Dendritic cell treated with granulocyte-macrophage colony-stimulating factor and Interleukin-4, amounts not matched to agents 40 ng/mL and 50 ng/mL, for 4 days (primary cell): ENCODE results near the gene RAB3D.
A peak's percentile ranks its signal among the peaks of the same experiment; 100 is the strongest.
"Not testable (repeated sequence)": the region's sequence is repeated elsewhere in the genome, so short reads cannot be mapped to it uniquely, and the experiment has no call there.

ENCODE experiments used
- H3K27ac Mint-ChIP-seq: one replicate; pipeline ENCODE4 v1.8.0; 2022; ENCODE audit warnings: mild to moderate bottlenecking, mixed read lengths
- H3K27me3 Mint-ChIP-seq: one replicate; pipeline ENCODE4 v1.8.0; 2022; ENCODE audit warnings: mild to moderate bottlenecking, mixed read lengths
- H3K36me3 Mint-ChIP-seq: one replicate; pipeline ENCODE4 v1.8.0; 2022; ENCODE audit warnings: low read depth, mixed read lengths
- H3K4me1 Mint-ChIP-seq: one replicate; pipeline ENCODE4 v1.8.0; 2022; ENCODE audit warnings: low read depth, mixed read lengths
- H3K4me3 Mint-ChIP-seq: one replicate; pipeline ENCODE4 v1.8.0; 2022; ENCODE audit warnings: mild to moderate bottlenecking, moderate library complexity, mixed read lengths
- H3K9me3 Mint-ChIP-seq: one replicate; pipeline ENCODE4 v1.8.0; 2022; ENCODE audit warnings: mixed read lengths
- intact Hi-C: fragments of 100-400 bp; cut with micrococcal nuclease; formaldehyde crosslinking; loops from one replicate; pipeline ENCODE4 v1.15.0; 2022

Gene RAB3D

GRCh38 chr19:11359421-11359820 lies 20.0 kb upstream of the RAB3D start:
- no peak overlapping the region for H3K27ac Mint-ChIP-seq
- H3K27me3 Mint-ChIP-seq = no peaks in the 10 kb centered on the region
- H3K36me3 Mint-ChIP-seq = peaks cover 52% of the 10 kb centered on the region
- intact Hi-C loops = no loop called here
- peaks cover 27% of the 10 kb centered on the region for H3K4me1 Mint-ChIP-seq
- no peaks in the 10 kb centered on the region for H3K9me3 Mint-ChIP-seq
- no peak overlapping the region for H3K4me3 Mint-ChIP-seq

GRCh38 chr19:11356676-11357550 lies 17.5 kb upstream of the RAB3D start:
- no peaks in the 10 kb centered on the region for H3K9me3 Mint-ChIP-seq
- H3K27ac Mint-ChIP-seq = no peak overlapping the region
- no peaks in the 10 kb centered on the region for H3K27me3 Mint-ChIP-seq
- H3K36me3 Mint-ChIP-seq = peaks cover 35% of the 10 kb centered on the region
- intact Hi-C loops = no loop called here
- H3K4me1 Mint-ChIP-seq = peaks cover 27% of the 10 kb centered on the region
- no peak overlapping the region for H3K4me3 Mint-ChIP-seq

GRCh38 chr19:11356074-11356397 lies 16.6 kb upstream of the RAB3D start:
- Mint-ChIP-seq H3K27ac (peak overlapping the region; percentile 67), H3K36me3 (peaks cover 29% of the 10 kb centered on the region), H3K27me3 (no peaks in the 10 kb centered on the region), H3K9me3 (no peaks in the 10 kb centered on the region), H3K4me3 (peak overlapping the region; percentile 80), H3K4me1 (peaks cover 27% of the 10 kb centered on the region)
- intact Hi-C loops = no loop called here

GRCh38 chr19:11355160-11356073 lies 16.0 kb upstream of the RAB3D start, which contains the start of gene PLPPR2:
TSS of gene PLPPR2 (plus strand) at chr19:11355432. CDS start at chr19:11357674, 2,242 bp downstream.
- H3K9me3 Mint-ChIP-seq = no peaks in the 10 kb centered on the region
- peaks cover 25% of the 10 kb centered on the region for H3K36me3 Mint-ChIP-seq
- intact Hi-C loops = loop anchor here (1.0 kb wide), 1 partner anchor 9 kb away; the partner anchor contains the start of genes CCDC159 and TMEM205

GRCh38 chr19:11354102-11354501 lies 14.6 kb upstream of the RAB3D start:
- H3K4me3 Mint-ChIP-seq, H3K27ac Mint-ChIP-seq, H3K9me3 Mint-ChIP-seq, intact Hi-C loops, H3K27me3 Mint-ChIP-seq: not testable (repeated sequence)
- peaks cover 27% of the 10 kb centered on the region for H3K4me1 Mint-ChIP-seq
- H3K36me3 Mint-ChIP-seq = peaks cover 21% of the 10 kb centered on the region

More at GRCh38 chr19:11355160-11356073, 16.0 kb upstream of the RAB3D start, which contains the start of gene PLPPR2:
- Mint-ChIP-seq H3K4me3 (peak within 1 kb of the TSS; percentile 80), H3K4me1 (peaks cover 27% of the 10 kb centered on the region), H3K27ac (peak within 1 kb of the TSS; percentile 67), H3K27me3 (no peaks in the 10 kb centered on the region)

- Mint-ChIP-seq H3K36me3 (peaks cover 31% of the 10 kb centered on the region), H3K27me3 (no peaks in the 10 kb centered on the region), H3K4me1 (peaks cover 34% of the 10 kb centered on the region), H3K4me3 (no peak overlapping the region), H3K27ac (no peak overlapping the region), H3K9me3 (peaks cover 11% of the 10 kb centered on the region)
- intact Hi-C loops = no loop called here
These were observed 9.7 kb upstream of the RAB3D start for GRCh38 chr19:11349171-11349570.

GRCh38 chr19:11347546-11348039 lies 8.1 kb upstream of the RAB3D start:
- H3K27me3 Mint-ChIP-seq = no peaks in the 10 kb centered on the region
- peaks cover 11% of the 10 kb centered on the region for H3K9me3 Mint-ChIP-seq
- H3K27ac Mint-ChIP-seq = peak overlapping the region; percentile 93
- peaks cover 34% of the 10 kb centered on the region for H3K4me1 Mint-ChIP-seq
- no peak overlapping the region for H3K4me3 Mint-ChIP-seq
- peaks cover 36% of the 10 kb centered on the region for H3K36me3 Mint-ChIP-seq
- intact Hi-C loops = no loop called here

- Mint-ChIP-seq H3K4me3 (peak within 1 kb of the TSS; percentile 93), H3K36me3 (peaks cover 35% of the 10 kb centered on the region), H3K4me1 (peaks cover 34% of the 10 kb centered on the region), H3K27me3 (no peaks in the 10 kb centered on the region), H3K9me3 (peaks cover 11% of the 10 kb centered on the region), H3K27ac (peak within 1 kb of the TSS; percentile 93)
- intact Hi-C loops = loop anchor here (1.0 kb wide), 2 partner anchors 9 to 28 kb away; partner anchors contain the start of genes PLPPR2 and SWSAP1
These were observed 6.9 kb upstream of the RAB3D start, which contains the start of the genes CCDC159 and TMEM205 for GRCh38 chr19:11346104-11346940. TSS of gene CCDC159 (plus strand) at chr19:11346519. CDS start at chr19:11346607, 88 bp downstream. TSS of gene TMEM205 (minus strand) at chr19:11346268. CDS start at chr19:11345619, 649 bp downstream.

- H3K27me3 Mint-ChIP-seq = no peaks in the 10 kb centered on the region
- H3K27ac Mint-ChIP-seq = peak overlapping the region; percentile 93
- peaks cover 35% of the 10 kb centered on the region for H3K36me3 Mint-ChIP-seq
- peak overlapping the region; percentile 93 for H3K4me3 Mint-ChIP-seq
- peaks cover 11% of the 10 kb centered on the region for H3K9me3 Mint-ChIP-seq
- peaks cover 34% of the 10 kb centered on the region for H3K4me1 Mint-ChIP-seq
- intact Hi-C loops = no loop called here
These were observed 5.8 kb upstream of the RAB3D start for GRCh38 chr19:11345122-11345803.

- no peaks in the 10 kb centered on the region for H3K27me3 Mint-ChIP-seq
- H3K36me3 Mint-ChIP-seq = peaks cover 32% of the 10 kb centered on the region
- intact Hi-C loops = loop anchor here (5.0 kb wide), 1 partner anchor 50 kb away; no protein-coding TSS in a partner anchor
- H3K27ac Mint-ChIP-seq = no peak overlapping the region
- H3K4me1 Mint-ChIP-seq = peaks cover 52% of the 10 kb centered on the region
- no peak overlapping the region for H3K4me3 Mint-ChIP-seq
- H3K9me3 Mint-ChIP-seq = no peaks in the 10 kb centered on the region
These were observed 3.0 kb upstream of the RAB3D start for GRCh38 chr19:11342429-11342828.

GRCh38 chr19:11340099-11340467 lies 626 bp upstream of the RAB3D start:
- H3K27me3 Mint-ChIP-seq, H3K9me3 Mint-ChIP-seq: not testable (repeated sequence)
- intact Hi-C loops = loop anchor here (5.0 kb wide), 1 partner anchor 48 kb away; no protein-coding TSS in a partner anchor
- H3K27ac Mint-ChIP-seq = peak overlapping the region; percentile 84
- H3K4me3 Mint-ChIP-seq = peak overlapping the region; percentile 98
- peaks cover 40% of the 10 kb centered on the region for H3K4me1 Mint-ChIP-seq
- H3K36me3 Mint-ChIP-seq = peaks cover 40% of the 10 kb centered on the region

- peak overlapping the region; percentile 98 for H3K4me3 Mint-ChIP-seq
- peaks cover 31% of the 10 kb centered on the region for H3K4me1 Mint-ChIP-seq
- H3K36me3 Mint-ChIP-seq = peaks cover 53% of the 10 kb centered on the region
- H3K9me3 Mint-ChIP-seq = no peaks in the 10 kb centered on the region
- H3K27me3 Mint-ChIP-seq = no peaks in the 10 kb centered on the region
- peak overlapping the region; percentile 84 for H3K27ac Mint-ChIP-seq
- intact Hi-C loops = no loop called here
These were observed 746 bp downstream of the RAB3D start for GRCh38 chr19:11338569-11339253.
